GM19351 (cell line): ENCODE measurements around the gene RHBDF2.
A peak's percentile ranks its signal among the peaks of the same experiment; 100 is the strongest.
"Not testable (repeated sequence)": the region's sequence is repeated elsewhere in the genome, so short reads cannot be mapped to it uniquely, and the experiment has no call there.

ENCODE experiments used
- ATAC-seq: cut with Tn5 transposase; IDR thresholded peaks from one replicate; pipeline ENCODE4 v1.9.1; 2021; ENCODE audit warnings: mild to moderate bottlenecking, moderate library complexity; ENCODE audit not compliant: unreplicated experiment

The RHBDF2 gene

GRCh38 chr17:76538281-76538931 lies 37.2 kb upstream of the RHBDF2 start:
- no peak for ATAC-seq

- ATAC-seq = no peak
Observed at GRCh38 chr17:76537578-76538280, 36.5 kb upstream of the RHBDF2 start, which contains the start of gene CYGB. Gene CYGB, minus strand, starts transcription at chr17:76537709. Its CDS starts 167 bp downstream, at chr17:76537542.

- no peak for ATAC-seq
Observed at GRCh38 chr17:76537288-76537577, 36.0 kb upstream of the RHBDF2 start.

GRCh38 chr17:76536511-76537287 lies 35.5 kb upstream of the RHBDF2 start:
- ATAC-seq = no peak

GRCh38 chr17:76535788-76536510 lies 34.7 kb upstream of the RHBDF2 start:
- no peak for ATAC-seq

GRCh38 chr17:76534831-76535732 lies 33.9 kb upstream of the RHBDF2 start:
- no peak for ATAC-seq

- not testable (repeated sequence) for ATAC-seq
Observed at GRCh38 chr17:76533640-76534359, 32.6 kb upstream of the RHBDF2 start.

- no peak for ATAC-seq
Observed at GRCh38 chr17:76532072-76532651, 30.9 kb upstream of the RHBDF2 start.

- no peak for ATAC-seq
Observed at GRCh38 chr17:76531486-76532038, 30.3 kb upstream of the RHBDF2 start.

GRCh38 chr17:76530811-76531485 lies 29.7 kb upstream of the RHBDF2 start:
- ATAC-seq = no peak

GRCh38 chr17:76530095-76530723 lies 29.0 kb upstream of the RHBDF2 start:
- ATAC-seq = no peak

- ATAC-seq = no peak
Observed at GRCh38 chr17:76529224-76530094, 28.2 kb upstream of the RHBDF2 start.

GRCh38 chr17:76528528-76529223 lies 27.5 kb upstream of the RHBDF2 start:
- no peak for ATAC-seq

GRCh38 chr17:76528156-76528527 lies 26.9 kb upstream of the RHBDF2 start:
- peak; percentile 35 for ATAC-seq

GRCh38 chr17:76527430-76528111 lies 26.3 kb upstream of the RHBDF2 start:
- ATAC-seq = peak; percentile 42

- not testable (repeated sequence) for ATAC-seq
Observed at GRCh38 chr17:76527016-76527415, 25.8 kb upstream of the RHBDF2 start.
